HepG2 (cell line): ENCODE results near the gene PIEZO2.

Source experiments
- SYNCRIP ChIP-seq: fragments of 200-400 bp; formaldehyde crosslinking; IDR thresholded peaks from 2 replicates; pipeline ENCODE4 v1.6.1; 2018; ENCODE audit warnings: mild to moderate bottlenecking, low read depth, low read length; ENCODE audit not compliant: insufficient read depth
- TCF7L2 ChIP-seq: IDR thresholded peaks from 2 replicates; pipeline ENCODE4 v1.6.1; 2011; ENCODE audit warnings: mild to moderate bottlenecking, low read depth, low read length, moderate library complexity
- YY1 ChIP-seq: IDR thresholded peaks from 2 replicates; pipeline ENCODE4 v1.6.1; 2011; ENCODE audit warnings: low read length, low read depth, moderate library complexity, mild to moderate bottlenecking; ENCODE audit not compliant: insufficient read depth, insufficient replicate concordance
- ZKSCAN1 ChIP-seq: fragments of 150-350 bp; IDR thresholded peaks from 2 replicates; pipeline ENCODE4 v1.6.1; 2014; ENCODE audit warnings: low read length
- ZNF138 ChIP-seq: sonication (generic); formaldehyde crosslinking; IDR thresholded peaks from 2 replicates; pipeline ENCODE4 v1.5.0; 2020; ENCODE audit warnings: mild to moderate bottlenecking, low read depth, missing genetic modification reagents
- ZNF317 ChIP-seq: sonication (generic); formaldehyde crosslinking; IDR thresholded peaks from 2 replicates; pipeline ENCODE4 v1.5.0; 2020; ENCODE audit warnings: mild to moderate bottlenecking, missing genetic modification reagents
- TF ChIP-seq, protein P1 (sequence below): sonication (generic); formaldehyde crosslinking; IDR thresholded peaks from 2 replicates; pipeline ENCODE4 v1.4.0; 2020; ENCODE audit warnings: mild to moderate bottlenecking, missing genetic modification reagents, borderline replicate concordance

DNA sequence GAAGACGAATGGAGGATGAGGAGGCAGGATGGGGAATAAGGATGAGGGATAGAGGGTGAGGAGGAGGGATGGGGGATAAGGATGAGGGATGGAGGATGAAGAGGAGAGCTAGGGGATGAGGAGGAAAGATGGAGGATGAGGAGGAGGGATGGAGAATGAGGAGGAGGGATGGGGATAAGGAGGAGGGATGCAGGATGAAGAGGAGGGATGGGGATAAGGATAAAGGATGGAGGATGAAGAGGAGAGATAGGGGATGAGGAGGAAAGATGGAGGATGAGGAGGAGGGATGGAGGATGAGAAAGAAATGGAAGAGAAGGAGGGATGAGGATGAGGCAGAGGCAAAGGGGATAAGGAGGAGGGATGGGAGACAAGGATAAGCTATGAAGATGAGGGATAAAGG, 393.5 kb downstream of the PIEZO2 start:
- TF ChIP-seq, protein P1, sequence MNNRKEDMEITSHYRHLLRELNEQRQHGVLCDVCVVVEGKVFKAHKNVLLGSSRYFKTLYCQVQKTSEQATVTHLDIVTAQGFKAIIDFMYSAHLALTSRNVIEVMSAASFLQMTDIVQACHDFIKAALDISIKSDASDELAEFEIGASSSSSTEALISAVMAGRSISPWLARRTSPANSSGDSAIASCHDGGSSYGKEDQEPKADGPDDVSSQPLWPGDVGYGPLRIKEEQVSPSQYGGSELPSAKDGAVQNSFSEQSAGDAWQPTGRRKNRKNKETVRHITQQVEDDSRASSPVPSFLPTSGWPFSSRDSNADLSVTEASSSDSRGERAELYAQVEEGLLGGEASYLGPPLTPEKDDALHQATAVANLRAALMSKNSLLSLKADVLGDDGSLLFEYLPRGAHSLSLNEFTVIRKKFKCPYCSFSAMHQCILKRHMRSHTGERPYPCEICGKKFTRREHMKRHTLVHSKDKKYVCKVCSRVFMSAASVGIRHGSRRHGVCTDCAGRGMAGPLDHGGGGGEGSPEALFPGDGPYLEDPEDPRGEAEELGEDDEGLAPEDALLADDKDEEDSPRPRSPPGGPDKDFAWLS, result no peak
- no peak for TF ChIP-seq ZKSCAN1
- no peak for TF ChIP-seq ZNF317
- TF ChIP-seq ZNF138 (CRISPR knock-in tag), result no peak
- no peak for TF ChIP-seq SYNCRIP
- no peak for TF ChIP-seq TCF7L2
- TF ChIP-seq YY1, result no peak
